DOHH2 (cell line): ENCODE results near the gene PSMD6.

Source experiments
- EZH2phosphoT487 ChIP-seq: fragments of 200-600 bp; sonication (generic); IDR thresholded peaks from 2 replicates; pipeline ENCODE4 v1.6.1; 2017; ENCODE audit warnings: borderline replicate concordance, mild to moderate bottlenecking, antibody characterized with exemption, low read length, moderate library complexity, mixed read lengths
- TF ChIP-seq, protein P1 (sequence below): fragments of 200-600 bp; sonication (generic); IDR thresholded peaks from one replicate; pipeline ENCODE4 v1.5.1; 2014; ENCODE audit warnings: antibody characterized with exemption, mild to moderate bottlenecking, low read depth, low read length; ENCODE audit not compliant: poor library complexity, severe bottlenecking

DNA sequence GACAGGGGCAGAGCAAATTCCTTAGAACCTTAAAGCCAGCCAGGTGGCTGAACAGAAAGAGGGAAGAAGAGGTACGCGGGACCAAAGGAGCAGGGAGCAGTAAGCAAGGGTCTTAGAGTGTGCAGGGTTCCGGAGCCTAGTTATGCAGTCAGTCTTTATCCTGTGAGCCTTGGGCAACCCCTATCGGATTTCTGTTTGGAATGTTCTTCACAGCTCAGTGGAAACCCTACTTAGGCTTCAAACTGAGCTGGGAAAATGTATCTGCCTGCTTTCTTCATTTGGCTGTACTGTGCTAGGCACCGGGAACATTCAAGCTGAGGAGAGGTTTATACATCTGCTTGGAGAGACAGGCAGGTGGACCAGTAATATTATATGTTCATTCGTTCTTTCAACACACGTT, 37.1 kb downstream of the PSMD6 start:
- TF ChIP-seq, protein P1, sequence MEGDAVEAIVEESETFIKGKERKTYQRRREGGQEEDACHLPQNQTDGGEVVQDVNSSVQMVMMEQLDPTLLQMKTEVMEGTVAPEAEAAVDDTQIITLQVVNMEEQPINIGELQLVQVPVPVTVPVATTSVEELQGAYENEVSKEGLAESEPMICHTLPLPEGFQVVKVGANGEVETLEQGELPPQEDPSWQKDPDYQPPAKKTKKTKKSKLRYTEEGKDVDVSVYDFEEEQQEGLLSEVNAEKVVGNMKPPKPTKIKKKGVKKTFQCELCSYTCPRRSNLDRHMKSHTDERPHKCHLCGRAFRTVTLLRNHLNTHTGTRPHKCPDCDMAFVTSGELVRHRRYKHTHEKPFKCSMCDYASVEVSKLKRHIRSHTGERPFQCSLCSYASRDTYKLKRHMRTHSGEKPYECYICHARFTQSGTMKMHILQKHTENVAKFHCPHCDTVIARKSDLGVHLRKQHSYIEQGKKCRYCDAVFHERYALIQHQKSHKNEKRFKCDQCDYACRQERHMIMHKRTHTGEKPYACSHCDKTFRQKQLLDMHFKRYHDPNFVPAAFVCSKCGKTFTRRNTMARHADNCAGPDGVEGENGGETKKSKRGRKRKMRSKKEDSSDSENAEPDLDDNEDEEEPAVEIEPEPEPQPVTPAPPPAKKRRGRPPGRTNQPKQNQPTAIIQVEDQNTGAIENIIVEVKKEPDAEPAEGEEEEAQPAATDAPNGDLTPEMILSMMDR = no peak
- no peak for TF ChIP-seq EZH2phosphoT487
